HFFc6 (cell line): ENCODE measurements around the gene GAL3ST3. TPM values are rescaled to one million over a fixed set of nuclear protein-coding genes. Genes with fewer than 3 reads are reported as not detected.

Source experiments
- DNase-seq: peaks from one replicate; pipeline ENCODE4 v3.0.0-alpha.2; 2018
- H3K27ac Mint-ChIP-seq: 2 replicates; pipeline ENCODE4 v1.8.0; 2020; ENCODE audit warnings: mild to moderate bottlenecking, mixed read lengths
- H3K27me3 Mint-ChIP-seq: 2 replicates; pipeline ENCODE4 v1.8.0; 2021; ENCODE audit warnings: mild to moderate bottlenecking, moderate library complexity, mixed read lengths; ENCODE audit not compliant: insufficient read depth
- H3K36me3 Mint-ChIP-seq: 2 replicates; pipeline ENCODE4 v1.8.0; 2021; ENCODE audit warnings: low read depth, mixed read lengths
- H3K4me1 Mint-ChIP-seq: 2 replicates; pipeline ENCODE4 v1.8.0; 2020; ENCODE audit warnings: low read depth, mixed read lengths
- H3K4me3 Mint-ChIP-seq: 2 replicates; pipeline ENCODE4 v1.8.0; 2020; ENCODE audit warnings: mild to moderate bottlenecking, moderate library complexity, mixed read lengths
- H3K9me3 Mint-ChIP-seq: 2 replicates; pipeline ENCODE4 v1.8.0; 2020; ENCODE audit warnings: mild to moderate bottlenecking, mixed read lengths
- total RNA-seq, 6 experiments: library from RNA; stranded (reverse); fragmentation: NEBNext Ultra II Directional; extraction: Animal tissue kit (Norgen Biotek cat#: 25700); gene quantifications; 2 replicates in 1 of 6; 3 replicates in 5 of 6; pipeline ENCODE4 v1.2.3, GENCODE V29; 2021
- TF ChIP-seq, protein P1 (sequence below): fragments of 200-600 bp; sonication (generic); IDR thresholded peaks from 2 replicates; pipeline ENCODE4 v1.5.0; 2021; ENCODE audit warnings: antibody characterized with exemption, mild to moderate bottlenecking

GAL3ST3 gene
- total RNA-seq, 6 experiments from 2014 or later: 0.14 TPM; not detected in 5

DNA sequence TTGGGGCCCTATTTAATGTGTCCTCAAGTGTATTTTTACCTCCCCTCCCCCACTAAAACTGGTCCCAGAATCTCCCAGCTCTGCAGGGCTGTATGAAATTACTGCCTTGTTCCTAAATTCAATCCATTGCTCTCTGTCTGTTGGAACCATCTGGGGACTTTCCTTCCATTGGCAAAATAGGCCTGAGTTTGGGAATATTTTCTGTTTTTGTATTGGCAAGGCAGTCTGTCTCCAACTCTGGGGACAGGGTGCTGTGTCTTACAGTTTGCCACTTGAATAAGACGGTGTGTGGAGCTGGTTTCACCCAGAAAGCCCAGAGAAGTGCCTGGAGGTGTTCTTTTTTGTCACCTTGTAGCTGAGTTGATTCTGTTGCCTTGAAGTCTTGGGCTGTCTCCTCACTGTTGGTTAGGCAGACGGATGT, 22.4 kb upstream of the GAL3ST3 start:
- Mint-ChIP-seq H3K36me3 (peaks cover 52% of the 10 kb centered on the region), H3K27ac (peak overlapping the region; percentile 85), H3K27me3 (no peaks in the 10 kb centered on the region; the same call in none of the 2 replicates), H3K4me1 (peaks cover 43% of the 10 kb centered on the region), H3K9me3 (no peaks in the 10 kb centered on the region), H3K4me3 (peak overlapping the region; percentile 97)
- TF ChIP-seq, protein P1, sequence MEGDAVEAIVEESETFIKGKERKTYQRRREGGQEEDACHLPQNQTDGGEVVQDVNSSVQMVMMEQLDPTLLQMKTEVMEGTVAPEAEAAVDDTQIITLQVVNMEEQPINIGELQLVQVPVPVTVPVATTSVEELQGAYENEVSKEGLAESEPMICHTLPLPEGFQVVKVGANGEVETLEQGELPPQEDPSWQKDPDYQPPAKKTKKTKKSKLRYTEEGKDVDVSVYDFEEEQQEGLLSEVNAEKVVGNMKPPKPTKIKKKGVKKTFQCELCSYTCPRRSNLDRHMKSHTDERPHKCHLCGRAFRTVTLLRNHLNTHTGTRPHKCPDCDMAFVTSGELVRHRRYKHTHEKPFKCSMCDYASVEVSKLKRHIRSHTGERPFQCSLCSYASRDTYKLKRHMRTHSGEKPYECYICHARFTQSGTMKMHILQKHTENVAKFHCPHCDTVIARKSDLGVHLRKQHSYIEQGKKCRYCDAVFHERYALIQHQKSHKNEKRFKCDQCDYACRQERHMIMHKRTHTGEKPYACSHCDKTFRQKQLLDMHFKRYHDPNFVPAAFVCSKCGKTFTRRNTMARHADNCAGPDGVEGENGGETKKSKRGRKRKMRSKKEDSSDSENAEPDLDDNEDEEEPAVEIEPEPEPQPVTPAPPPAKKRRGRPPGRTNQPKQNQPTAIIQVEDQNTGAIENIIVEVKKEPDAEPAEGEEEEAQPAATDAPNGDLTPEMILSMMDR: no peak
- DNase-seq: no peak

DNA sequence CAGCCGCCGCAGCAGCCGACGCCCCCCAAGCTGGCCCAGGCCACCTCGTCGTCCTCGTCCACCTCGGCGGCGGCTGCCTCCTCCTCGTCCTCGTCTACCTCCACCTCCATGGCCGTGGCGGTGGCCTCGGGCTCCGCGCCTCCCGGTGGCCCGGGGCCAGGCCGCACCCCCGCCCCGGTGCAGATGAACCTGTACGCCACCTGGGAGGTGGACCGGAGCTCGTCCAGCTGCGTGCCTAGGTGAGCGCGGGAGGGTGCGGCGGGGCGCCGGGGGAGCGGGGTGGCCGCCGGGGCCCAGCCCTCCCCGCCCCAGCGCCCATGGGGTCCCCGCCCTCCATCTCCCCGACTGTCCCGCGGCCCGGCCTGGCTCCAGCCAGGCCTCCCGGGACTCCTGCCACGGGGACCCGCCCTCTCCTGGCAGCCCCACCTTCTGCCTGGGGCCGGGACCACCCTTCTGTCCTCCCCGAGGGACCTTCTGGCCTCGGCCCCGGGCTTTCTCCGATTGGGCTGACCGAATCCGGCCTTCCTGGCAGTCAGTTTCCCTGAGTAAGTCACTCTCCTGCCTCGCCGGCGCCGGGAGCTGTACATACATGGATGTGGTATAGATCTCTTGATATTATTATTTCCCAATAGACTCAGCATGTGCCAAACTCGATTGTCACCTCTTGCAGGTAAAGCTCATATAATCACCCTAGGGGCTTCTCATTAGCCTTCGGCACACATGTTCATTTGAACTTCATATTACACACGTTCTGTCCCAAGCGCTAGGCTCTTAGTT, 21.8 kb upstream of the GAL3ST3 start:
- Mint-ChIP-seq H3K27me3 (no peaks in the 10 kb centered on the region; the same call in none of the 2 replicates), H3K4me3 (peak overlapping the region; percentile 97), H3K36me3 (peaks cover 50% of the 10 kb centered on the region), H3K4me1 (peaks cover 41% of the 10 kb centered on the region), H3K9me3 (no peaks in the 10 kb centered on the region), H3K27ac (peak overlapping the region; percentile 85)
- DNase-seq: peak; percentile 19
- TF ChIP-seq, protein P1: no peak

DNA sequence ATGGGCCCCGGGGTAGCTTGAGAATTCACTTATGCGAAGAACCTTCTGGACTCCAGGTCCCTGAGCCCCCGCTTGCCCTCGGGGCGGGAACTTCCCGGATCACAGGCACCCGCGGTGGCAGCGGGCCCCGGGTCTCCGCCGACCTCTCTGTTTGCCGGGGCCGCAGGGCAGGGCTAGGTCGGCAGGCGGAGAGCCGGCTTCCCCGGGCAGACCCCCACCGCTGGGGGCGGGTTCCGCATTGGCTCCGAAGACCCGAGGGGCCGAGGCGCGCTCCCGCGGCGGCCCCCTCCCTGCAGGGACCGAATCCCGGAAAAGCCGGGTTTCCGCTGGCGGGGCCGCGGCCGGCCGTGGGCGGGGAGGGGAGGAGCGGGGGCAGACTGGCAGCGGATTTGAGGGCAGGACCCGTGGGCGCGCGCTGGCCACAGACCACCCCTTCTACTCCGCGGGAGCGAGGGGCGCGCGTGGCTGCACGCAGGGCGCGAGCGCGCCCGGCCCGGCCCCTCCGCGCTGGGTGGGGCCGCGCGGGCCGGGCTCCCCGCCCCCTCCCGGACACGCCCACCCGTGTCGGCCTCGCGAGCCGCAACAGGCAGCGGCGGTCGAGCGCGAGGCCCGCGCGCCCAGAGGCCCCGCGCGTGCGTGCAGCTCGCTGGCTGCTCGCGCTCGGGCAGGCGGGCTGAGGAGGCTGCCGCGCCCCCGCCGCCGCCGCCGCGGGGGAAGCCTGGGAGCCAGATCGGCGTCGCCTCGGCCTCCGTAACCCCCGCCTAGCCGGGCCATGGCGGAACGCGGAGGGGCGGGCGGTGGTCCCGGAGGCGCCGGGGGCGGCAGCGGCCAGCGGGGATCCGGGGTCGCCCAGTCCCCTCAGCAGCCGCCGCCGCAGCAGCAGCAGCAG, 21.0 kb upstream of the GAL3ST3 start, which contains the start of gene PACS1:
Gene PACS1, plus strand, starts transcription at position 558 of the 889 bp plus-strand sequence. Its CDS starts 215 bp downstream, at position 773.
- peaks cover 41% of the 10 kb centered on the region for H3K4me1 Mint-ChIP-seq
- no peaks in the 10 kb centered on the region for H3K9me3 Mint-ChIP-seq
- H3K27me3 Mint-ChIP-seq: no peaks in the 10 kb centered on the region; the same call in none of the 2 replicates
- peak within 1 kb of the TSS; percentile 90 for H3K27ac Mint-ChIP-seq
- H3K36me3 Mint-ChIP-seq: peaks cover 56% of the 10 kb centered on the region
- peak within 1 kb of the TSS; percentile 97 for H3K4me3 Mint-ChIP-seq
- TF ChIP-seq, protein P1: 0 out of 2 replicates have a peak, but pooled peaks have one; percentile 17
- DNase-seq: peak; percentile 71

DNA sequence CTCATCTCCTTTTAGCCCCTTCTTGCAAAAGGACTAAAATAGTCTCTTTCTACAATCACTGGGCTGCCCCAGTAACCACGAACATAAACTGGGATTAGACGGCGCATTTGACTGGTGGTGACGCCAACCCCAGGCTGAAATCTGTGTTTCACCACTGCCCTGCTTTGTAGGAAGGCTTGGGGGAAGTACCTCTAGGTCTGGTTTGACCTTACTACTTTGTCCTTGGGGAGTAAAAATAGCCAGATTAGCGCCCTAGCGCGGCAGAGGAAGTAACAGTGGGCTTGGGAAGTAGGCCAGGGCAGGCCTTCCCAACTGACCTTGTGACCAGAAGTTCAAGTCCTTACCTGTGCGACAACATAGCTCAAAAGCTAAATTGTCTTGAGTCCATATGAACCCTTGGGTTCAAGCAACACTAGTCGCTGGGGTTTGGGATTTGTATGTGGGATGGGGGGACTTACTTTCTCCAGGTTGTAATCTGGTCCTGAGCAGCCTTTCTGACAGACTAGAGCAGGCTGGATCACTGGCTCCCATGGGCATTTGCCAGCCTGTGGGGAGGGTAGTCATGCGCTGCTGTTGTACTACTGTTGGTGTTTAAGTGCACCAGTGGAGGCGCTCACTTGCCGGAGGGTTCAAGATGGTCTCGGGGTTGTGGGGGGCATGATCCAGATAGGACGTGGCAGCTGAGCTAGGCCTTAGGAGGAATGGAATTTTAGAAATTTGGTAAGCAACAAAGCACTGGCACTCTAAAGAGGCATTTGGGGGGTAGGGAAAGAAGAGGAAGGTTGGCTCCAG, 20.2 kb upstream of the GAL3ST3 start:
- Mint-ChIP-seq H3K36me3 (peaks cover 60% of the 10 kb centered on the region), H3K27ac (peak overlapping the region; percentile 90), H3K4me1 (peaks cover 41% of the 10 kb centered on the region), H3K27me3 (no peaks in the 10 kb centered on the region; the same call in none of the 2 replicates), H3K9me3 (no peaks in the 10 kb centered on the region), H3K4me3 (peak overlapping the region; percentile 85)
- TF ChIP-seq, protein P1: peak; percentile 44
- peak; percentile 59 for DNase-seq
